G401.6 (cell line): Measurements from ENCODE around the gene MR1.

Source experiments
- FAIRE-seq: peaks from 2 replicates; lab custom pipeline; 2012; peaks lifted over from hg19 to GRCh38; lab: Jason Lieb, UNC

Gene MR1

DNA sequence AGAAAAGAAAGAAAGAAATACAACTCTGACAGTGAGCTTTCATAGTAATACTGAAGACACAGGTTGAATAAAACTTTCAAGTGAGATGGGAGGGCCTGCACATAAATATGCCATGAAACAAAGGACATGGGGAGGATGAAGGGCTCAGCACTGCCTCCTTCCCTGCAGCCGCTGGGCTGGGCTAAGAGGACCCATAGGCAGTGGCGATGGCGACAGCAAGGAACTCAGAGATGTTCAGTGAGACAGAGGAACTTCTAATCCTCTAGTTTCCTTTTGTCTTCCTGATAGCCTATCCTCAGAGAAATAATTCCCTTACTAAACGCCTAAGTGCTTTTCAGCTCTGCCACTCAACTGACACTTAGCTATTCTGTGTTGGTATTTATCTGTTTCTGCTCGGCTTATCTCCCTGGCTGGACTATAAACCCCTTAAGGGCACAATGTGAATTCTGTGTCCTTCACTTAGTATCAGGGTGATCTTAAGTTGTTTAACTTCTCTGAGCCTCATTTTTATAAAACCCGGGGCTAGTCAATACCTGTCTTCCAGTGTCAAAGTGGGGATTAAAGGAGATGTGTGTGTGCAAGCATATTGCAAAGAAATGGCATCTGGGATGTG is 30.3 kb downstream of the MR1 start:
- FAIRE-seq = no peak

DNA sequence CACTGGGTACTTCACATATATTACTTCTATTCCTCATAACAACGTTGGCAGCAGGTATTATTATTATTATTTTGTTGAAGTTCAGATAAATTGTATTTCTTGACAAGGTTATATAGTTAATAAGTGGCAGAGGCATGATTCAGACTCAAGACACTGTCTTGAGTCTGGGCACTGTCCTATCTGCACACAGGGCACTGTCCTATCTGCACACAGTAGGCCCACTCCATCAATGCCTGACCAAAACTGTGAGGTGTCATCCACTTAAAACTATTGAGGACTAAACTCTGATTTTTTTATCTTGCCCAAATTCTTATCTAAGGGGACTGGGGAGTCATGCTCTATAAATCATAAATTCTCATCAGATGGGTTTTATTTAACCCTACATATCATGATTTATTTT is 30.9 kb downstream of the MR1 start:
- FAIRE-seq = no peak

DNA sequence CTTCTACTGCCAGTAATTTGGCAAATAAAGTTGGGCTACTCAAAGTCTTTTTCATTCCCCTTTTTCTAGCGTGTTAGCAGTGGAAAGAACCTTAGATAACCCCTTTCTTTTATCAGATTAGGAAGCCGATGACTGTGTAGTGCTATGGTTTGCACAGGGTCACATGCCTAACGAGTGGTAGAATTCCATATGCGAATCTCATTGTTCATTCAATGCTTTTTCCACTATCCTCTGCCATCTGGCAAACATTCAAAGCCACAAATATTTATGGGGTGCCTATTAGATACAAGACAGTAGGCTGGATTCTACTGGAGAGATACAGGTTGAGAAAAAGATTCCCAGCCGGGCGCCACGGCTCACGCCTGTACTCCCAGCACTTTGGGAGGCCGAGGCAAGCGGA is 39.9 kb downstream of the MR1 start:
- no peak for FAIRE-seq

GRCh38 chr1:181075766-181076350 is 42.1 kb downstream of the MR1 start:
- FAIRE-seq = no peak

GRCh38 chr1:181076852-181077251 is 43.1 kb downstream of the MR1 start:
- FAIRE-seq = no peak

DNA sequence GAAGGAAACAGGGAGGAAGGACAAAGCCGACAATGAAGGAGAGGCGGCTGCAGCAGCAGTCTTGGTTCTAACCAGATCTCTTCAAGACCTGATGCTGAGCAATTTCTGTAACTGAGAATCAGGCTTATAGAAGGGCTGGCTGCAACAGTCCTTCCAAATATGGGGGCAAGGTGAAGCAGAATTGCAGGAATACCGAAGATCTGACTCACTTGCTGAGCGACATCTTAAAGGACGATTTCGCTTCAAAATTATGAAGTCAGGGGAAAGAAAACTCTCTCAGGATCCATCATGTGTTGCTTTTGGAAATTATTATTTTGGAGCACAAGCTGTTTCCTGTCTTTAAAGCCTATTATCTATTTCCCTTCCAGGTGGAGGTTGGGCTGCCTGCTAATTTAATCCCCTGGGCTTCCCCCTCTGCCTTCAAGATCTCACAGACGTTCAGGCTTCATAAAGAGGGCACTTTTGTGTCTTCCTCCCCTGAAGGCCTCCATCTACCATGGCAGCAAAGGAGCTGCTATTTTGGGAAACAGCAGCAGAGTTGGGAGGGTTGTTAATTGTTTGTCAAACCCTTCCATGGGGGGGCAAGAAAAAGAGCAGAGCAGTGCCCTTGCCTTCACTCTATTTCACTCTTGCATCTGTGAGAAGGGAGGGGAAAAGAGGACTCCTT is 43.9 kb downstream of the MR1 start:
- no peak for FAIRE-seq

DNA sequence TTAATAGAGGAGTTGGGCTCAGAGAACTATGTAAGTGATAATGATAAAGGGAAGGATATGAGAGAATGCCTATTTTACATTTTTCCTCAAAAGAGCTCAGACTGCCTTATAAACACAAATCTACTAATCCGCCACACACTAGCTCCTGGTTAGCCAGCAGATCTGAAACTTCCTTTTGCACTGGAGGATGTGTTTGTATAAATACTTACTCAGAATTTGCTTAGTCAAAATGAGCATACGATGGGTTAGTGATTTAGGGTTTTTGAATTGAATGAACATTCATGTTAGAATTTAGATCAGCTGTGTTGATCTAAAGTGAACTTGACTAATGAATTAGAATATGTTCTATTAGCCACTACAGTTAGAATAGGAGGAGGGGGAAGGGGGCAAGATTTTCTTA is 45.6 kb downstream of the MR1 start:
- FAIRE-seq = no peak

- no peak for FAIRE-seq
Measured at GRCh38 chr1:181079920-181080319, 46.1 kb downstream of the MR1 start.

DNA sequence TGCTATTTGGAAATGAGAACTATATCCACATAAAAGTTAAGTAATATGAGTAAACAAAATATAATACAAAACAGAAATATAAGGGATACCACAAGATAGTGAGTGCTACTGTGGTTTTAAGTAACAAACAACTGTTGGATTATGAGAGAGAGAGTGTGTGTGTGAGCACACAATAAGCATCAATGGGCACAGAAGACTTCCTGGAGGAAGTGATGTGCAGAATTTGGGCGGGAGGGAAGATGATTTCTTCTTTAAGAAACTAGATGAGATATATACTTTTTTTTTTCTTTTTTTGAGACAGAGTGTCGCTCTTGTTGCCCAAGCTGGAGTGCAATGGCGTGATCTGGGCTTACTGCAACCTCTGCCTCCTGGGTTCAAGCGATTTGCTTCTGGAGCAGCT is 46.8 kb downstream of the MR1 start:
- FAIRE-seq = no peak

- no peak for FAIRE-seq
Measured at GRCh38 chr1:181081395-181081794, 47.6 kb downstream of the MR1 start.

DNA sequence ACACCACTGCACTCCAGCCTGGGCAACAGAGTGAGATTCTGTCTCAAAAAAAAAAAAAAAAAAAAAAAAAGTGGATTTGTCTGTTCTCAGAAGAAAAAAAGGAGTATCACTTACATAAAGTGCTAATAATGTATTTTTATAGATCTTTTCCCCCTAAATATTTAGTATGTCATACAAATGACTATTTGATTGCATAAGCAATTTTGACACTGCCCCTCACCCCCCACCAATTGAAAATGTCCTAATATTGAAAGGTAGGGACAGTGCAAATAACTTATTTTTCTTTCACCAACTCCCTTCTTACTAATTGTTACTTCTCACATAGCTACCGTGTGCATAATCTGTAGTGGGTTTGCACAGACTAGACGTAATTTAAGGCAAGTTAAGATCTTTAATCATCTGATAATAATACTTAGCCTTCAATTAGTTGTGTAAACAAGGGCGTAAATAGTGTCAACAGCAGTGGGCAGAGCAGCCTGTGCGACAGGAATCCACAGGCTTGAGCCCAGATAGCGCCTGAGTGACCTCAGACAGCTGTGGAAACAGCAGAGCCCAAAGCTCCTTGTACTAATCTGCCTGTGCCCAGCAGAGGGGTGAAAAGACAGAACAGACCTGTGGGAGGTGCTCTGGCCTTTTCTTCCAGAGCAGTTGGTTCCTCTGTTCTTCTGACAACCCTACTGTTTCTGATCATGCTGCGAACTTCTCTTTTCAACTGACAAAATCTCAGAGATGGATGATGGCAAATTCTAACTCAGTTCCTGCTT is 50.2 kb downstream of the MR1 start:
- FAIRE-seq = peak; percentile 88

DNA sequence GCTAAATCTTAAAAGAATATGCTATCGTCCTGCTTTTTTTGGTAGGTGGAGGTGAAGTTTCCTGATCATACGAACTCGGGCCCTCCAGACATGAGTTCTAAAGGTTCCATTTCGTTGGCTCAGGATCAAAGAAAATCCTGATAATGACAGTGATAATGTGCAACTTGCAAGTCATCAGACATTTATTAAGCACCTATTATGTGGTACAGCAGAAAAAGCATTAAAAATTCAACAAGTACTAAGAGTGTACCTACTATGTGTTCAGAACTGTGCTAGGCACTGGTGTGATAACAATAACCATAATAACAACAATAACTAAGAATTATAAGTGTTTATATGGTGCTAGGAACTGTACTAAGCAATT is 50.8 kb downstream of the MR1 start:
- FAIRE-seq = no peak

DNA sequence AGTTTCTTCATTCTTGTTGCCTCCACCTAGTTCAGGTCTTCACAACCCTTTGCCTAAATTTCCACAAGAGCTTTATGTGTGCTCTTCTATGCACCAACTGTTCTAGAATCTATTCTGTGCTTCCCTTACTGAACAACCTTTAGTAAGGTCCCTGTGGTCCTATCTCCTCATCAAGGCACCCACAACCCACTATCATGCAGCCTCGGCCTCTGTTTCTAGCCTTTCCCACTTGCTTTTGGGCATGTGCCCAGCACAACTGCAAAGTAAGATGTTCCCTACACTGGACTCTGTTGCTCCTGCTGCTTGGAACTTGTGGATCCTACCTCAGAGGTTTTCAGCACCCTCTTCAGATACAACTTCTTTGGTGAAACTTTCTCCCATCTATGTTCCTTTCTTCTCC is 52.3 kb downstream of the MR1 start:
- no peak for FAIRE-seq

DNA sequence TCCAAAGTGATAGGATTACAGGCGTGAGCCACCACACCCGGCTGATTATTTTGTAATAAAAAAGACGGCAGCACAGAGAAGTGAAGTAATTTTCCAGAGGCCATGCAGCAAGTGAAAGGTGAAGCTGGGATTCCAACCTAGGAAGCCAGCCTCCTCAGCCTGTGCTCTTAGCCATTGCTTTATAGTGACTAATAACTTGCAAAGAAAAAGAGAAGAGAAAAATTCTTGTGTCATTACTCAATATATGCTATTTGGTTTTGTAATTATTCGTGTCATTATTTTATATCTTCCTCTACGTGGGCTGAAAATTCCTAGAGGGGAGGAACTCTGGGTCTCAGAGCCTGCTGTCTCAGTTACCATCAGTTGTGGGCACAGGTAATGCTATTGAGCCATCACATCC is 53.1 kb downstream of the MR1 start:
- FAIRE-seq = no peak

DNA sequence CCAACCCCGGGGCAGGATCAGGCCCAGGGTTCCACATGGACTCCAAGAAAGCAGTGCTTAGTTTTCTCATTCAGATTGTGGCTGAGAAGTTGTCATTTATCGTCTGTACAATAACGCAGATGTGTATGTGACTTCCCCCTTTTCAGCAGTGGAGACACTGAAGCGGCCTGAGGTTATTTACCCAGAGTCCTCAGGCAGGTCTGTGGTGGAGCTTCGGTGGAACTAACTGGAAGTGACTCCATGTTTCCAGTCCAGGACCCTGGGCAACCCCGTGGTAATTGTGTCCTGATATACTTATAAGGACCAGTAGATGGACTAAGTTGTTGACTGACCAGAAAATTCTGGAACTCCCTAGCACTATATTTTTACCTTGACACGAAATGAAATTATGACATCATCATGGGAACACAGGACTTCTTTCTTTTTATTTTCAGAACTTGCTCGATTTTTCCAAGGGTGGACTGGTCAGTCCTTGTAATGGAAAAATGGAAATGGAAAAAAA is 53.7 kb downstream of the MR1 start:
- no peak for FAIRE-seq

DNA sequence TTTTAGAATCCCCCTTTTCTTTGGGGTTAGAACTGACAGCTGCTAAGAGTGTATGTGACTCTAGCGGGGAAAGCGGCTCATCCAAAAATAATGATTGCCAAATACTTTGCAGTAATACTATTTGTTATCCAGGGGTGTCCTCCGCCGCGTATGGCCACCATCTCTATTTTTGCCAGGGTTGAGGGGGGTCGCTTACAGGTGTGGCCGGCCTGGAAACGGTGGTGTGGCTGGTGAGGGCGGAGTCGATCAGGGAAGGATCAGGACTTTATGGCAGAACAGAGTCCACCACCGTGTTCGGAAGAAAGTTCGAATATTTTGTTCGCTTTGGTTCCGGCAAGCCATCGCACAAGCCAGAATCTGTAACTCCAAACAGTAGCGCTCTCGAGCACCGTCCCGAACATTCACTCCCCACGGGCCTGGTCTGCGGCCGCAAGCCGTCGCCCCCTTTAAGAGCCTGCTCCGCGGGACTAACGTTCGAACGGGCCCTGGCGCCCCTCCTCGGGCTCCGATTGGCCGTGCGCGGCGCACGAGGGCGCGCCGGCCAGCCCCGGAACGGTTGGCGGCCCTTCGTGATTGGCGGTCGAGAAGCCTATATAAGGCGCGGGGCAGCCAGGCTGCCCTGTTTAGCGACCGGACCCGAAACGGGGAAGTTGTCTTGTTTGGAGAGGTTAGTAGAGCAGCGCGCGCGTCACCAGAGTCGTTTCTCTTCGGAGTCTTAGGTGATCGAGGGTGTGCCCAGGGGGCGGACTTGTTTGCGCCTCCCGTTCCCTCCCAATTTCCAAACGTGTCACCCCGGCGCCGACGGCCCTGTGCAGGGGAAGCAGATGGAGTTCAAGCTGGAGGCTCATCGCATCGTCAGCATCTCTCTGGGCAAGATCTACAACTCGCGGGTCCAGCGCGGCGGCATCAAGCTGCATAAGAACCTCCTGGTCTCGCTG is 54.6 kb downstream of the MR1 start, which contains the start of gene IER5:
Gene IER5, plus strand, starts transcription at position 622 of the 938 bp plus-strand sequence. Its CDS starts 203 bp downstream, at position 825.
- FAIRE-seq = peak; percentile 56

DNA sequence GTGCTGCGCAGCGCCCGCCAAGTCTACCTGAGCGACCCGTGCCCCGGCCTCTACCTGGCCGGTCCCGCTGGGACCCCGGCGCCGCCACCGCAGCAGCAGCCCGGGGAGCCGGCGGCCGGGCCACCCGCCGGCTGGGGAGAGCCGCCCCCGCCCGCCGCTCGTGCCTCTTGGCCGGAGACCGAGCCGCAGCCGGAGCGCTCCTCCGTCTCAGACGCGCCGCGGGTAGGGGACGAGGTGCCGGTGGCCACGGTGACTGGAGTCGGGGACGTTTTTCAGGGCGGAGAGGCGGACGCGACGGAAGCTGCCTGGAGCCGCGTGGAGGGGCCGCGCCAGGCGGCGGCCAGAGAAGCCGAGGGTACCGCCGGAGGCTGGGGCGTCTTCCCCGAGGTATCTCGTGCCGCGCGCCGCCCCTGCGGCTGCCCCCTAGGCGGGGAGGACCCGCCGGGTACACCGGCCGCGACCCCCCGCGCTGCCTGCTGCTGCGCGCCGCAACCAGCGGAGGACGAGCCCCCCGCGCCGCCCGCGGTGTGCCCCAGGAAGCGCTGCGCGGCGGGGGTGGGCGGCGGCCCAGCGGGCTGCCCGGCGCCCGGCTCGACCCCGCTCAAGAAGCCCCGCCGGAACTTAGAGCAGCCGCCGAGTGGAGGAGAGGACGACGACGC is 55.4 kb downstream of the MR1 start:
- no peak for FAIRE-seq

DNA sequence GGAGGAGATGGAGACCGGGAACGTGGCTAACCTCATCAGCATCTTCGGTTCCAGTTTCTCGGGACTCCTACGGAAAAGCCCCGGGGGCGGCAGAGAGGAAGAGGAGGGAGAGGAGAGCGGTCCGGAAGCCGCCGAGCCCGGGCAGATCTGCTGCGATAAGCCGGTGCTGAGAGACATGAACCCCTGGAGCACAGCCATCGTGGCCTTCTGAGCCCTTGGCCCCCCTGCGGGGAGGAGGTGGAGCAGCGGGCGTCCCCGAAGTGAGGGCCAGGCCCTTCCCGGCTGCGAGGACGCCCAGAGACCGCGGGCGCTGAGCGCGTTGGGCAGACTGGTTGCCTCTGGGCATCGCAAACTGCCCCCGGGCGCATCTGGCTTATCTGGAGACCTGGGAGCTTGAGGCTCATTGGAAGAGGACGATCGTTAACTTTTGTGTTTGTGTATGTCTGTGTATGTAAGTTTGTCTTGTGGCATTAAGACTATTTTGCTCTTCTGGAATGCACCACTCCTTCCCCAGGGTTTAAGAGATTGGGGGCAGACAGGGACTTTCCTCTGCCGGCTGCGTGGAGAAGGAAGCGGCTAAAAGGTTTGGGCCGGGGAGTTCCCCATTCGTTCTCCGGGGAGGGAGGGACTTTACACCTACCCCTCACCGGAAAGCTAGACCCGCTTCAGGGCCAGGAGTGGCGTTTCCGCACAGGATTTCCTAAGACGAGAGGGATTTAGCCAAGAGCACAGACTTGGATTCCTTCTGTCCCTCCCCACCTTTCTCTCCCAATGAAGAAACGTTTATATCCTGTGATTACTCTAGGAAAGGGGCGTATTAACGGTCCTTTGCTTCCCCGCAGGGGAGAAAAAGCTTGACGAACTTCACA is 56.1 kb downstream of the MR1 start:
- FAIRE-seq = no peak

DNA sequence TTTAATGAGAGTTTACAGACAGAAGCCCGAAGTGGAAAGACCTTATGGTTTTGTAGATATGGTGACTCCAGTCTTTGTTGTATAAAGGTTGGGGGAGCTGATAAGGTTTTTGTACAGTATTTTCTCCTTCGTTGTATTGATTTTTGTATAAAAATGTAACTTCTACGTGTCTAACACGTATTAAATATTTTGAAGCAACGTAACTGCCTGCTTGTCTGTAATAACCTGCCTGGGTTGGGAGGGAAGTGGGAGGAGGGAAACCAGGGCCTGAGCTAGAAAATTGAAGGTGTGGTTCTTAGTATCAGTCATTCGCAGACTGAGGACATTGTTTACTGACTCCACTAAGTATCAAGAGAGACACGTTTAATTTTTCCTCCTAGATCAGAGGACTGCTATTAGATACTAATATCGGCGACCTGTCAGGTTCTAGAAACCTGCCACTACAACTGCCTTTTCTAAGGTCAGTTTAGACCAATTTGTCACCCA is 56.9 kb downstream of the MR1 start:
- no peak for FAIRE-seq
